Activated naive CD4-positive, alpha-beta T cell (primary cell): ENCODE results near the gene AFF3.
"Not testable (repeated sequence)": the region's sequence is repeated elsewhere in the genome, so short reads cannot be mapped to it uniquely, and the experiment has no call there.

Experiments
- DNase-seq, 4 experiments: peaks; one replicate each; lab custom pipeline; 2025; lab: John Stamatoyannopoulos, UW

The AFF3 gene

DNA sequence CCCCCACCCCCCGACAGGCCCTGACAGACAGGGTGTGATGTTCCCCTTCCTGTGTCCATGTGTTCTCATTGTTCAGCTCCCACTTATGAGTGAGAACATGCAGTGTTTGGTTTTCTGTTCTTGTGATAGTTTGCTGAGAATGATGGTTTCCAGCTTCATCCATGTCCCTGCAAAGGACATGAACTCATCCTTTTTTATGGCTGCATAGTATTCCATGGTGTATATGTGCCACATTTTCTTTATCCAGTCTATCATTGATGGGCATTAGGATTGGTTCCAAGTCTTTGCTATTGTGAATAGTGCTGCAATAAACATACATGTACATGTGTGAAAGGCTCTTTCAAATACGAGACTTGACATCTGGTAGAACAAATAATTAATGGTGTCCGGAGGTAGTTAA lies 208.9 kb downstream of the AFF3 start:
- not testable (repeated sequence) for DNase-seq

DNA sequence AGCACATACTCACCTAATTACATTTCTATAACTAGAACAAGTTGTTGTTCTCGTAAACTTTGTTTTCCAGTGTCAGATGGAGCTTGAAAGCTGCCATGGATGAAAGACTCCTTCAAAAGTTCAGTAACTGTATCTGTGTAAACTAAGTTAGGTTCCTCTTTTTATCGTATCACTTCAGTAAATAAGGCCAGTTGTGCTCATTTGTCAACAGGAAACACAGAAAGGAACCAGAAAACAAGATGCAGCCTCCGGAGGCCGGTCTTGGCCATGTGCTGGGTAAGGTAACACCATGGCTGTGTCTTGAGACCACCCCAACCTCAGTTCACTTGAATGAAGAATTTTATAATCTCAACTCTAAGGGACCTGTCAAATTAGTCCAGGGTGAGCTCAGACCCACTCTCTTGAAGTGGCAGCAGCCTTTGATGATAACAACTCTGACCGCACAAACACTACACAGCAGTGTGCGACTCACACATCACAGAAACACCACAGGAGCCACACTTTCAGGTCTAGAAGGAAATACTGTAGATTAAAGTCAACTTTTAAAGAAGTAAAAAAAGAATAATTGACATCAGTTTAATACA lies 213.8 kb downstream of the AFF3 start:
- DNase-seq, result no peak

DNA sequence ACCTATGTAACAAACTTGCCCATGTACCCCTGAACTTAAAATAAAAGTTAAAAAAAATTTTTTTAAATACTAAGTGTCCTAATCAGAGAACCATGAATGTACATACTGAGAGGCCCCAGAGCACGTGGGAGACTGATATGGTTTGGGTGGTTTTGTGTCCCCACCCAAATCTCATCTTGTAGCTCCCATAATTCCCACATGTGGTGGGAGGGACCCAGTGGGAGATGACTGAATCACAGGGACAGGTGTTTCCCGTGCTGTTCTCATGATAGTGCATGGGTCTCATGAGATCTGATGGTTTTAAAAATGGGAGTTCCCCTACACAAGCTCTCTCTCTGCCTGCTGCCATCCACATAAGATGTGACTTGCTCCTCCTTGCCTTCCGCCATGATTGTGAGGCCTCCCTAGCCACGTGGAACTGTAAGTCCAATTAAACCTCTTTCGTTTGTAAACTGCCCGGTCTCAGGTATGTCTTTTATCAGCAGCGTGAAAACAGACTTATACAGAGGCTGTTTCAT lies 214.6 kb downstream of the AFF3 start:
- DNase-seq, result not testable (repeated sequence)

DNA sequence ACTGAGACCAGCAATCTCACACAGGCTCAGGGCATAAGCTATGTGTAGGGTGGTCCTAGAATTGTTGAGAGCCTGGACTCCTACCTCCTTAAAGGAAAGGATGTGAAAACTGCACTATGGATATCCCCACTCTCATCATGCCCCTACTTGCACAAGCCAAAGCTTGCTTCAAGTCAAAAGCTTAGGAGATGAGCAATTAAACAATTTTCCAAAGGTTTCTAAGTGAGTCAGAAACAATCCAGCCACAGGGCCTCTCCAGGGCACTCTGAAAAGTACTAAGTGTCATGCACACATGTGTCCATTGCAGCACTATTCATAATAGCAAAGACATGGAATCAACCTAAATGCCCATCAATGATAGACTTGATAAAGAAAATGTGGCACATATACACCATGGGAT lies 215.4 kb downstream of the AFF3 start:
- DNase-seq, result no peak

DNA sequence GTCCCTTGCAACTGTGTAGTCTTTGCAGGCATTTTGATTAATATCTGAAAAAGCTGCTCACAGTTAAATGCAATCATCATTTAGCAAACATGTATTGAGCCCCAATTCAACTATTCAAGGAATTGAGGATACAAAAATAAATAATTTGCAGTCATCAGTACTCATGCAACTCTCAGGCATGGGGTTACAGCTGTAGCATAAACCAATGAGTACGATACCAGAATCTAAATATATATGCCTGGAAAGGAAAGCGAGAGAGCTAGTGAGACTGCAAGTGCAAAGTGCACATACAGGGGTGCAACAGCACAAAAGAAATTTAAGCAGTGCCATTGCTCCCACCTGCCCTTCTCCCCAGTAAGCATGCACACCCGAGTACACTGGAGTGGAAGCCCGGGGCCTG lies 216.4 kb downstream of the AFF3 start:
- no peak for DNase-seq

DNA sequence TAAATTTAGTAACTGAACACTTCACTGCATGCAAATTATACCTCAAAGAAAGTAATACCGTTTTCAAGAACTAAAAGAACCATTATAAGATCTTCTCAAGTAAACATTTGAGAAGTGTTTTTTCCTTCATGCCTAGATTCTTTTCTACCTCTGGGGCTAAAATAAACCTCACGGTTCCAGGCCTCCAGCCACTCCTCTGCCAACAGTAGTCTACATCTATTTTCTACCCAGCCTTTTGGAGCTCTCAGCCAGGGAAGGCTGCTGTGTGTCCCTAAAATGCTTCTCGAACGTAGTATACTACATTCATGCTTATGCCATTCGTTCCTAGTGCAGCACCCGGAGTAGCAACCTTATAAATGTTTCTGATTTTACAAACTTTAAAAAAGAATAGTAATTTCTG lies 219.7 kb downstream of the AFF3 start:
- no peak for DNase-seq

DNA sequence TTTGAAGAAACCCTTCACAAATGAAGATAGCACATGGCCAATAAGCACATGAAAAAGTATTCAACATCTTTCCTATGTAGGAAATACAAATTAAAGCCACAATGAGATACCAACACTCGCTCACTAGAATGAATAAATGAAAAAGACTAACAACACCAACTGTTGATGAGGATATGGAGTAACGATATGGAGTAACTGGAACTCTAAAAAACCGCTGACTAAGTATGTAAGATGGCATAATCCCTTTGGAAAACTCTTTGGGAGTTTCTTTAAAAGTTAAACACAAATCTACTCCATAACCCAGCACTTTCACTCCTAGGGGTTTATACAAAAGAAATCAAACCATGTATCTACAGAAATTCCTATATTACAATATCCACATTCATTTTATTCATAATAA lies 220.5 kb downstream of the AFF3 start:
- DNase-seq, result no peak

DNA sequence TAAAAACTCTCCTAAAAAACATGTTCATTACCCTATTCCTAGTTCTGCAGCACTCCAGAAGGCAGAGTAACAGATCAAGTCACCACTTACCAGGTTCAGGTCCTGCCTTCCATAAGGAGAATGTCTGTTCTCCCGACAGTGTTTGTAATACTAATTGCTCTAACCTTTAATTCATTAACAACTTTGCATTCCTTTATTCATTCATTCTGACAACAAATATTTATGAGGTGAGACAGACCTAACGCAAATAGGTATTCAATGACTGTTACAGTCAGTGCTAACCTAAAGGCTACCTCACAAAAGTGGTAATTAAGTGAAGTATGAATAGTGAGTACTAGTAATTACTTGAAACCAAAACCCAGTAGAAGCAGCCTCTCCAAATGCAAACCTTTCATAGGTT lies 224.0 kb downstream of the AFF3 start:
- no peak for DNase-seq

DNA sequence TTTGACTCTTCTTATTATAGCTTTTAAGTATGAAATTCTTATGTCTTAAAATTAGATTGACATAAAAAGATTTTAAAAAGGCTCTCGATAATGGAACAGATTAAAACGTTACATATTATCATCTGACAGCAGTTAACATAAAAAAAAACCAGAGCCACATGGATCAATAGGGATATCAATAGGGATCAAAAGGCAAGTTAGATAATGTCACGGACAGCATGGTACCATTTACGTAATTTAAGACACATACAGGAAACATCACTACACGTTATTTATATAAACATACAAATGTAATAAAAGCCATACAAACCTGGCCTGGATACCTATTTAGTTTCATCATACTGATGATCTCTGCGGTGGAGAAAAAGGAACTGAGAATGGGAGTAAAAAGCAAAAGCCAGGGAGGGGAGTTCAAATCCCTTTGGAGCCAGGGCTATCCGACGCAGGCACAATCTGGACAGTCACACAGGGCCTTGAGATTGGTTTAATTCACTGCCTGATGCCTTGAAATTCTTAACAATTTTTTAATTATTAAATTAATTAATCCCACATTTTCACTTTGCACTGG lies 227.2 kb downstream of the AFF3 start:
- no peak for DNase-seq

DNA sequence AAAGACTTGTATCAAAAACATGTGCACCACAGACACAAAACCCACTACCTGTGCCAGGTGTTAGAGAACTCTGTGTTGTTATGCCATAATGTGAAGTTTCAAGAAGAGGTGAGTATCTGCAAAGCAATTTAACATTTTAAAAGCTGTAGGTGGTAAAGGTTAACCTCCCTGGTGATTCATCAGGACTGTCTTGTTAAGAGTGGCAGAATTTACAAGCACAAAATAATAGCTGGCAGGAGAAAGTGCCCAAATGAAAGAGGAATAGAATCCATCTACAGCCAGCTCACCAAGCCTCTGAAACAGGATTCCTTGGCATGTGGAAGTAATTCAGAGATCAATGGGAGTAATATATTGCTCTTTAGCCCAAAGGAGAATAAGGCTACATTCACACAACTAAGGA lies 230.7 kb downstream of the AFF3 start:
- DNase-seq, result no peak

DNA sequence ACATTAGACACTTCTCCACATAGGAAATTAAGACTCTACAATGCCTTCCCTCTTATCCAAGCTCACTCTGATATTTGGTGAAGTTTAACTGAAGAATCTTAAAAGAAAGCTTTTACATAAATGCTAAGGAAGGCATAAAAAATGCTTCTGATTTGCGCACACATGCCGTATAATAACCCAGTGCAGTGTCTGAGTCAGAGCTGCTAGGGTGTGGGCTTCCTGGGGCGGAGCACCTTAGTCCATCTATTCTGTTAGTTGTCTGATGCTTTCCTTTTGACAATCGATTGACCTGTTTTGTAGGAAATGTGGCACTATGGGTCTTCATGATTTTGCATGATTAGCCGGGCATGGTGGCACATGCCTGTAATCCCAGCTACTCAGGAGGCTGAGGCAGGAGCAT lies 231.5 kb downstream of the AFF3 start:
- DNase-seq, result no peak

DNA sequence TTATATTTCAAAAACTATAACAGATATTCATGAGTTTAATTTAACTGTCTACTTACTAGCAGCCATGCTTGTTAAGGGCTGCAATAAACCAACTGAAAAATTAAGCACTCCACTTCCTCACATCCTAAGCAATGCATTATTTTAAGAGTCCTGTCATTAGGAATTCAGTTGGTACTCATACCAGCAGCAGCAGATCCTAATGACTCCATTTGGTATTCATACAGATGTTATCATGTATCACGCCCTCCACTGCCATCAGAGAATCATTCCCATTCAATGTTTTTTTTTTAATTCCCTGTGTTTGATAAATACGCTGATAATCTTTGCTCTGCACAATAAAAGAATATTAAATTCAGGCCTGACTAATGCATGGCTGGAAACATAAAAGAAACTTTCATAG lies 236.8 kb downstream of the AFF3 start:
- DNase-seq, result no peak

DNA sequence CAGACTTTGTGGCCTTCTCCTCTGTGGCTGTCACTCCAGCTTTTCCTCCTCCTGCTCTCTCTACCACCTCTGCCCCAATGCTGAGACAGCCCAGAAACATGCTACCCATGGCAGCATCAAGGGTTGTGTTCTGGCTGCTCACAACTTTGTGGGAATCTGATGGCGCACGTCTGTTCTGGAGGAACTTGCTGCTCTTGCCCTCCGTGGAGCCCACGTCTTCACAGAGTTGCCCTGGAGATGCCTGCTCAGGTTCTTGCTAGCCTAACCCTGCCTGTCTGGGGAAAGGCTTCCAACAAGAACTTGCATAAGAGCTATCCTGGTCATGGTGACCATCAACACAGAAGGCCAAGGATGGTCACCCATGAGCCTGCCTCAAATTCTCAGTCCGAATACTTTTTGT lies 237.4 kb downstream of the AFF3 start:
- no peak for DNase-seq

DNA sequence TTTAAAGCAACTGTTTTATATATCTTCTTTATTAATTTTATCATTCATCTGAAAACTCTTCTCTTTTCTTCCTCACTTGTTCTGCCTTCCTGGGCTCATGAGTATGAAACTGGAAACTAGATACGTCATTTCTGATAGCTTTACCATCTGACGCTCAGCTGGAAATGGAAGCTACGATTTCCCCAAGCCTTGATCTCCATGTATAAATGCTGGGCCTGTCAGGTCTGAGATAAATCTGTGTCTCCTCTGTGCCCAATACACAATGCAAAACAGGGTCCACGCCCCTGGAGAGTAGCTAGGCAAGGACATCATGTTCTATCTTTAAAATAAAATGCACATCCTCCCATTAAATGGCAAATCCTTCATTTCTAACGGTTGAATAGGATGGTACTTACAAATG lies 238.4 kb downstream of the AFF3 start:
- no peak for DNase-seq

DNA sequence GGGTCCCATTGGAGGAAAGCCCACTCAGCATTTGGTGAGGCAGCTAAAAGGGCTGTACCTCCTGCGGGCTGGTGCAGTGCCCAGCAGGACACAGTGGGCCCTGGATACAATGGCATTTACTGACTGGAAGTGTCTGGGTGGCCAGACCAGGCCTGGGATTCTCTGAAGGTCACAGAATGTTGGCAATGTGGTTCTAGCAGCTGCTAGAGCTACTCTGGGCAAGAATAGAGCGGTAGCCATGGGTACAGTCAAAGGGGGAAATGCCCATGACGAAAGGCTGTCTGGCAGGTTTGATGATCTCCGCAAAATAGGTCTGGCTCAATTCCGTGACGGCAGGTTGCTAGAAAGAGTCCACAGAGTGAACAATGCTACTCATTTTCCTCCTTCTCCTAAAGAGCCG lies 241.8 kb downstream of the AFF3 start:
- no peak for DNase-seq

DNA sequence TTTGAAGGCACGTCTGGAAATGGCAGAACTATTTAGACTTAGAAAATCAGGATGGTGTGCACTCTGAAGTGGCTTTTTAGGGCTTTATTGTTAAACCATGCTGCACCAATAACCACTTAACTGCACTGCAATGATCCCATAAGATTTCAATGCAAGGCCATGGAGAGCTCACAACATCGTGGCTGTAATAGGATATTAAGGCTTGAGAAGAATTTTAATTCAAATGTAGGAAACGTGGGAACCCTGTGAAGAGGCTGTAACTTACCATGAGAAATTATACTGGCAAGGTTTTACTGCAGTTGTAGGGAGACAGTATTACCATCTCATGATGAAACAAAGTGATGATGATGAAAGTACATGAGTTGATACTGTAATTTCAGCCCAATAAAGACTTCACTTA lies 242.5 kb downstream of the AFF3 start:
- DNase-seq, result no peak

DNA sequence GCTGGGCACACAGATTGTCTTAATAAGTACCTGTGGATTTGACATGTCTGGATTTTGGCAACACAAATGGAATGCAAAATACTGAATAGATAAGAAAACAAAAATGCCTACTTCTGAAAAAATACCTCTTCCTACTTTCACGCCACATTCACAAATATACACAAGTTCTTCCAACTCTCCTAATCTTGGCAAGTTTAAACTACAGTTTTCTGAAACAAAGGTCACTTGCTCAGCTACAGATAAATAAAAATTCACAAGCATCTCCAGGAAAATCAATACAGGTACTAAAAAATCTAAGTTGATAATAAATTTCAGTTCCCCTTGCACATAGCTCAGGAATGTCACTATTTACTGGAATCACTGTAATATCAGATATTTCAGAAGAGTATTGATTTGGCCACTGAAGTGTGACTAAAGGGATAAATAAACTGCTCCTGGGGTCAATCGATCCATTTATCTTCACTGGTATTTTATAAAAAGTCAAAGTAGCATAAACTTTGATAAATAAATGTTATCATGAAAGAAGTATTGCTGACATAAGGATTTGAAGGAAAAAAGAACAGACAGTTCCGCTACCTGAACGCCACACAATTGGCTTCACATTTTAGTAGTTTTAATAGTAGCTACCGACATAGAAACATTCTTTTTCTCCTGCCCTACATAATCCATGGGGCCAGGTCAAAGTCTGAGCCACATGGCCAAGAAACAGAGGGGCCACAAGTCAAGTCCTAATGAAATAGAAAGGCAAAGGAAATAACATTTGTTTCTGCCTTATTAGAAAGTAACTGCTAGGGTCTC lies 243.1 kb downstream of the AFF3 start:
- DNase-seq, result no peak

DNA sequence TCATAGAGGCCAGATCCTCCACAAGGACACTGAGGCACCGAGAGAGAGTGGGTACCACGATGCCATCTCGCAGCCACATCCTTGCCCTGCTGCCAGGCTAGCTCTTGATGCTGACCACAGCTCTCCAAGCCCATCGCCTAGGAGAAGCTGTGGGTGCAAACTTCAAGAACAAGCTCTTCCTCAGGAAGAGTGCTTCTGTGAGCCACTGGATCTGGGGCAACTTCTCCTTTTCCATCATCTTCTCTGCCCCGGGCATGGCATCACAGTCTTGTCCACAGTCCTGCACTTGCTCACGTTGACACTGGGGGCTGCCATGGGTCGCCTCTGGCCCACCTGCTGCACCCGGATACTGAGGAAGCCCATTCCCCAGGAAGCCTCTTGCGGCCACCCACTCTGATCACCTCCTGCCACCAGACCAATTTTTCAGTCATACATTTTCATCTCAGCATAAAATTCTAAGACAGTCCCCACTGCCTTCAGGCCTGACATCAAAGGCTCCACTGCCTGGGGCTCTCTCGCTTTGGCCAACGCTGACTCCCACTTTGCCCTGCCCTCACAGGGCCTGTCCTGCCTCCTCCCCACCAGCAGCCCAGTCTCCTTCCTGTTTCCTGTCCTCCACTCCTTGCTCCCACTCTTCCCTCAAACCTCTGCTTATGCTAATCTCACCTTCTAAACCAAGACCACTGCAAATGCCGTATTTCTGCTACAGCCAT lies 243.9 kb downstream of the AFF3 start:
- no peak for DNase-seq

DNA sequence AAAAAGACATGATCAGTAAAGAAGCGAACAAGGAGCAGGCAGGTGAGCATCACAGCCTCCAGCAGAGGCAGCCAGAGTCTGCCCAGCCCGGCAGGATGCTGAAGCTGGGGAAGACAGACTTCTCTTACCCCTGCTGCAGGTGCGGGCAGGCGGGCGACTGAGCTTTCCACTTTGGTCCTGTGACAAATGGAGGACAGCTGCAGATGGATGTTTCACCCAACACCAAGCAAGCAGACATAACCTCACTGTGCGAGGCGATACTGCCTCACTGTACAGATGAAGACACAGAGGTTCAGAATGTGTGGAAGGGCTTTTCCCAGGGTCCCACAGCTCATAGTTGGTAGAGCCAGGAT lies 251.0 kb downstream of the AFF3 start:
- DNase-seq, result no peak

DNA sequence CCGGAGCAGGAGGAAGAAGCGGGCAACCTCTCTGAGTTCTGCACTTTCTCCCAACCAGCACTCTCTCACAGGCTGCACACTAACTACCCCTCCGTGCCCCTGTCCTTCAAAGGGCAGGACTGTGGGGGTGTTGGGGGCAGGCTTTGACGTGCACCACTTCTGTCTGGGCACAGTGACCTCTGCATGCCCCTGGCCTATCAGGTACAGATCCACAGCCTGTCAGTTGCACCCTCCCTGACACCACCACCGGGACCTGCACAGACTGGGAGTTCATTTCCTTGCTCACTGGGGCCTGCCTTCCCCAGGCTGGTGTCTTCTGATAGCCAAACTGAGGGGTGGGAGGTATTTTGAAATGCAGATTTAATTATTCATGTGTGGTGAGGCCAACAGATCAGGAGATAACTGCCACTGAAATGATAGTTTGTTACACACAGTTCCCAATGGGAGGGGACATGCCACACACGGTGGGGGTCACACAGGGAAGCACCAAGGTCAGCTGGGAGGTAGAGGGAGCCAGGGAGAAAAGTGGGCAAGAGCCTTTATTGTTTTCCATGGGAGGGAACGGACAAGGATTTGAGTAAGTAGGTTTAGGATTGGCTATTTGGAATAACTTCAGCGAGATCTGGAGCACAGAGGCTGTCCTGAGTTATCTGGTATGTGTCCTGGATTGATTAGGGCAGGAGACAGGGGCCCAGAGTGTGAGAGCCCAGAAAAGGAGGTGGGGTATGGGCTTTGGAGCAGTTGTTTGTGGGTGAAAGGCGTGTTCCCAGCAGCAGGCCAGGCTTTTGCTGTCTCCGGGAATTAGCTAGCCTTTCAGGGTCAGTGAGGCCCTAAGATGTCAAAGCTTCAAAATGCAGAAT lies 251.6 kb downstream of the AFF3 start:
- no peak for DNase-seq

DNA sequence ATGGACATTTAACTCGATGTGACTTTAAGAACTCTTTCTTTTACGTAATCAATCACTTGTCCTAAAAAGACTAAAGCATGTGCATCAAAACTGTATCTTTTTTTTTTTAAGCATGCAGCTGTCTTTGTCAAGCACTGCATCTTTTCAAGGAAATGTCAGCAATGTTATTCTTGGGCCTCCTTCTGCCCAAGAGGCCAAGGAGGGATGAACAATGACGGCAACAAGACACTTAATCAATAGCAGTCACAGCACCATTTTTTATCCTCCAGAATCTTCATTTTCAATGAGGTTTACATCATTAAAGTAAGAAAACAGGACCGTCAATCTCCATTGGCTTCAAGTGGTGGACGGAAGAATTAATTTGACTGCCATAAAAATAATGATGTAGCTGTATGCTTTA lies 253.8 kb downstream of the AFF3 start:
- no peak for DNase-seq

DNA sequence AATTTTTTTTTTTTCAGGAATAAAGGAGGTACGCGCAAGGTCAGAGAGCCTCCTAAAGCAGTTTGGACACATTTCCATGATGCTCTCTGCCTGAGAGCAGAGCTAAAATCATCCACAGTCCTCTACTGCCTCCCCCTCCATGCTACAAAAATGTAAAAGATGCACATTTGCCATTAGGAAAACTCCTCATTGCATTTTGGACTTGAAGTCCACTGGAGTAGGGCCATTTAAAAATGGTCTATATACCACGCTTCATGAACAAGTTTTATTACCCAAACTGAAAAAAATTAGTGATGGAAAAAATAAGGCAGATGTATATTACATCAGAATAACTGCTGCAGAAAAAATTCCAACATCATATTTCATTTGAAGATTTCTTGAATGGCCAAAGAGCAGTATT lies 256.0 kb downstream of the AFF3 start:
- DNase-seq, result no peak
